Epithelial cell of proximal tubule (primary cell): ENCODE results near the gene SEMA3G. TPM values are rescaled to one million over a fixed set of nuclear protein-coding genes. Genes with fewer than 3 reads are reported as not detected.

ENCODE experiments used
- DNase-seq: peaks from one replicate; pipeline ENCODE4 v3.0.0-alpha.2; 2011; ENCODE audit warnings: low read depth
- H3K4me3 ChIP-seq: 2 replicates; pipeline ENCODE4 v1.5.1; 2011; ENCODE audit warnings: low read depth, mild to moderate bottlenecking, low read length
- CTCF ChIP-seq: conservative IDR thresholded peaks from 2 replicates; pipeline ENCODE4 v1.5.1; 2012; ENCODE audit warnings: low read depth, mild to moderate bottlenecking, low read length
- total RNA-seq: library from RNA; depleted of rRNA; stranded (reverse); fragments of >200 nt; gene quantifications from 2 replicates; pipeline ENCODE4 v1.2.3, GENCODE V29; 2015

SEMA3G gene
- total RNA-seq, 1 donor from 2014 or later = 5.1 TPM

GRCh38 chr3:52468336-52468735, 23.4 kb upstream of the SEMA3G start:
- no peak overlapping the region for H3K4me3 ChIP-seq
- DNase-seq = no peak
- TF ChIP-seq CTCF = no peak

- no peak for TF ChIP-seq CTCF
- no peak overlapping the region for H3K4me3 ChIP-seq
- no peak for DNase-seq
Observed at GRCh38 chr3:52463416-52463815, 18.5 kb upstream of the SEMA3G start.

- H3K4me3 ChIP-seq = no peak overlapping the region
- TF ChIP-seq CTCF = no peak
- no peak for DNase-seq
Observed at GRCh38 chr3:52461874-52462273, 17.0 kb upstream of the SEMA3G start.

GRCh38 chr3:52458770-52459545, 14.1 kb upstream of the SEMA3G start:
- TF ChIP-seq CTCF = no peak
- DNase-seq = no peak
- no peak overlapping the region for H3K4me3 ChIP-seq

GRCh38 chr3:52458031-52458760, 13.3 kb upstream of the SEMA3G start:
- no peak overlapping the region for H3K4me3 ChIP-seq
- no peak for DNase-seq
- TF ChIP-seq CTCF = no peak

- TF ChIP-seq CTCF = no peak
- DNase-seq = no peak
- peak overlapping the region; percentile 78 for H3K4me3 ChIP-seq
Observed at GRCh38 chr3:52456800-52457183, 11.9 kb upstream of the SEMA3G start.
